ENCODE results near the gene LRBA.

GRCh38 chr4:150988238-150988637, 26.8 kb downstream of the LRBA start:
- TF ChIP-seq CTCF (IDR thresholded peaks at IDR 0.05) (no peak), POLR2A (IDR thresholded peaks at IDR 0.05) (no peak)

Measured in ovary (tissue), 3 donors.